Stimulated activated CD4-positive, alpha-beta T cell treated with anti-CD3 and anti-CD28 coated beads, Interleukin-12 subunit alpha, Interleukin-12 subunit beta, amount 100 ng/mL, for 48 hours (primary cell): ENCODE results near the gene AKT3.
"Not testable (repeated sequence)": the region's sequence is repeated elsewhere in the genome, so short reads cannot be mapped to it uniquely, and the experiment has no call there.

Experiments
- DNase-seq, 3 donors: peaks; one replicate each; pipeline ENCODE4 v3.0.0-alpha.2; 2020; ENCODE audit warnings: low read depth in 2 of 3, low spot score in 1 of 3

The AKT3 gene

DNA sequence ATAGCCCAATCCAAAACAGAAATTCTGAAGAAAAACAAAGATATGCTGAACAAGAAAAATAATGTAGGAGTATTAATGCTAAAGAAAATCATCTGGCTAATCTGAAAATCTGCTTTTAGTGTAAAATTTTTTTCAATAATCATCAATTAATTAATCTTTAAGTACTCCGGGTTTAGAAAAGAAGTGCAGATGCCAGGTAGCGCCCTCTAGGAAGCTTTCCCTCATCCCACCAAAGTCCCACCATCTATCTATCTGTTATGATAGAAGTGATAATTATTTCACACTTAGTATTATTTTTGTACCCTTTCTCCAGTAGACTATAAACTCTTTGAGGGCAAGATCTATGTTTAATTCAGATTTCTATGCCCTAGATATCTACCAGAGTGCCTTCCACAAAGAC is 240.3 kb downstream of the AKT3 start:
- no peak for DNase-seq

DNA sequence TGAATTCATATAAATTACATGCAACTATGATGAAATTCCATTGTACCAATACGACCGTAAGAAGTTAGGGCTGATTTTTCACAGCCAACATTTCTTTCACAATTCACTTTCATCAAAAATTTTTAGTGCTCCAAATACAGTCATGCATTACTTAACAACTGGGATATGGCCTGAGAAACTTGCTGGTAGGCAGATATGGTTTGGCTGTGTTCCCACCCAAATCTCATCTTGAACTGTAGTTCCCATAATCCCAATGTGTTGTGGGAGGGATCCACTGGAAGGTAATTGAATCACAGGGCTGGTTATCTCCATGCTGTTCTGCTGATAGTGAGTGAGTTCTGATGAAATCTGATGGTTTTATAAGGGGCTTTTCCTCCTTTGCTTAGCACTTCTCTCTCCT is 244.4 kb downstream of the AKT3 start:
- no peak for DNase-seq

DNA sequence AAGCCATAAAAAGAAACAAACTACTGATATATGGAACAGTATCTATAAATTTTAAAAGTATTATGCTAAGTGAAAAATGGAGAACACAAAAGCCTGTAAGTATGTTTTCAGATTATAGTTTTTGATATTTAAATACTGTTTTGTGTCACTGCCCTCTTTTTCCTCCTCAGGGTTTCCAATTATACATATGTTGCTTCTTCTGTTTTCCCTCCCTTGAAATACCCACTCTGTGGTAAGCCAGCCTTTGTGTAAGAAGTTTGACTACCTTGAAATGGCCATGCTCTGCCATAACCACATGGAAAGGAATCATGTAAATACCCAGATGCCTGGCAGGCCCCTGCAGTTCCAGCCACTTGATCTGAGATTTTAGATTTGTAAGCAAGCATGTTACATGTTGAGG is 248.3 kb downstream of the AKT3 start:
- no peak for DNase-seq

DNA sequence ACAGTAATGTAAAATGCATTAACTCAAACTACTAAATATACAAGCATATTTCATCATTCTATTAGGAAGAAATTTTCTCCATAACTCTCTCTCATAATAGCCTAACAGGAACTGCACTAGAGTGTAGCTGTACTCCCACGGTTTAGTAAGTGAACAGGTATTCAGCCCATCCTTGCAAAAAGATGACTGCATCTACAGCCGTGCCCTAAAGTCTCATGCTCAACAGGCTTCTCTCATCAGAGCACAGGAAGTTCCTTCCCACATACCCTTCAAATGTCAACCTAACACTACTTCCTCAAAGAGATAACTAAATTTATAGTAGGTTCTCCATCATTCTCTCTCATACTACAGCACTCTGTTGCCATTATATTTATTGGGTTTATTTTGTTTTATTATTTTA is 251.6 kb downstream of the AKT3 start:
- DNase-seq, result no peak

DNA sequence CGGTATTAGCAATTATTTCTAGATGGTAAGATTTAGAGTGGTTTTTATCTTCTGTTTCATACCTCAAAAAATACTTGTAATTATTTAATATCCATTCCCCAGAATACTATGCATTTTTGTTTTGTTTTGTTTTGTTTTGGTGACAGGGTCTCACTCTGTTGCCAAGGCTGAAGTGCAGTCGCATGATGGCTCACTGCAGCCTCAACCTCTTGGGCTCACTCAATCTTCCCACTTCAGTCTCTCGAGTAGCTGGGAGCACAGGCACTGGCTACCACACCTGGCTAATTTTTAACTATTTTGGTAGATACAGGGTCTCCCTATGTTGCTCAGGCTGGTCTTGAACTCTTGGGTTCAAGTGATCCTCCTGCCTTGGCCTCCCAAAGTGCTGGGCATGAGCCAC is 252.7 kb downstream of the AKT3 start:
- no peak for DNase-seq

DNA sequence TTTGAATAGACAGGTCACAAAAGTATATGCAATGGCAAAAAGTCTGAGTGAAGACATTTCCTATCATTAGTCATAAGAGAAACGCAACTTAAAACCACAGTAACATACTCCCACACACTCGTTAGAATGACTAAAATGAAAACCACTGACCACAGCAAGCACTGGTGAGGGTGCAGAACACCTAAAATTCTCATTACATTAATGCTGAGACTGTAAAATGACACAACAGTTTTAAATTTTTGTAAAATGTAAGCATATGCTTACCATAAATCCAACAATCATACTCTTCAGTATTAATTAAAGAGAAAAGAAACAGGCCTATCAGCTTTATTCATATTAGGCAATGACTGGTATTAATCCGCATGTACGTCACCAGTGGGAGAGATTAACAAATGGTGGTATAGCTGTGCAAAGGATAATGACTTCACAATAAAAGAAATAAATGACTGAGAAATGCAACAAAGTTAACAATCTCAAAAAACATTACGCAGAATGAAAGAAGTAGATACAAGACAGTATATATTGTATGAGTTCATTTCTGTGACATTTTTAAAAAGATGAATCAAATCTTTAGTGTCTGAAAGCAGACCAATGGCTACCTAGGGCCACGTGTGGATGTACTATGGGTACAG is 253.5 kb downstream of the AKT3 start:
- peak in 1 of 3 donors; percentile 52 for DNase-seq

DNA sequence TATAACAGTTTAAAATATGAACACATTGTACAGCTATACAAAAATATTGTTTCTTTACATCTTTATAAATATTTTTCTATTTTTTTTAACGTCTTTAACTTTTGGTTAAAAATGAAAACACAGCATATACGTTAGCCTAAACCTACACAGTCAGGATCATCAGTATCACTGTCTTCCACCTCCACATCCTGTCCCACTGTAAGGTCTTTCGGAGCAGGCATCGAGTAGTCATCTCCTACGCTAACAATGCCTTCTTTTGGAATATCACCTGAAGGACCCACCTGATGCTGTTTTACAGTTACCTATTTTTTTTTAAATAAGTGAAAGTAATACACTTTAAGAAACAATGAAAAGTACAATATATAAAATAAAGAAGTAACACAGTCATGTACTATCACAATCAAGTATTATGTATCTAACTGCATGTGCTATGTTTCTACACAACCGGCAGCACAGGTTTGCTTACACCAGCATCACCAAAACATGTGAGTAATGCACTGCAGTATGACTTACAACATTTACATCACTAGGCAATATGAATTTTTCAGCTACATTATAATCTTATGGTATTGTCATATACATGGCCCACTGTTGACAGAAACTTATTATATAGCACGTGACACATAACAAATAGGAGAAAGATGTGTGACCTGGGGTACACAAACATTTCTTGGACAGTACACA is 254.4 kb downstream of the AKT3 start:
- DNase-seq, result no peak

DNA sequence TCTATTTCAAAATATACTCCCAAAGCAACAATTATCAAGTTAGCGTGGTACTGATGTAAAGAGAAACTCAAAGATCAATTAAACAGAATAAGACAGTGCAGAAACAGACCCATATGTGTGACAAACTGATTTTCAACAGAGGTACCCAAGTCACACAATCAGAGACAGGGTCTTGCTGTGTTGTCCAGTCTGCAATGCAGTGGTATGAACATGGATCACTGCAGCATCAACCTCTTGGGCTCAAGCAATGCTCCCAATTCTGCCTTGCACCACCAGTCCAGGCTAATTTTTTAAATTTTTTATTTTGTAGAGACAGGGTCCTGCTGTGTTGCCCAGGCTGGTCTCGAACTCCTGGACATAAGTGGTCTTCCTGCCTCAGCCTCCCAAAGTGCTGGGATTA is 255.6 kb downstream of the AKT3 start:
- DNase-seq, result no peak

DNA sequence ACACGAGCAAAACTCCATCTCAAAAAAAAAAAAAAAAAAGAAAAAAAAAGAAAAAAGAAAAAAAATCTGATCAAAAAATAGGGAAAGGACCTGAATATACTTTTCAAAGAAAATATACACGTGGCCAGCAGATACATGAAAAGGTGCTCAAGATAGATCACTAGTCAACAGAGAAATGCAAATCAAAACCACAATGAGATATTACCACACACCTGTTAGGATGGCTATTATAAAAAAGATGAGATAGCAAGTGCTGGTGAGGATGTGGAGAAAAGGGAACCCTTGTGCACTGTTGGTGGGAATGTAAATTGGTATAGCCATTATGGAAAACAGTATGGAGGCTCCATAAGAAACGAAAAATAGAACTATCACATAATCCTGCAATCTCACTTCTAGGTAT is 260.8 kb downstream of the AKT3 start:
- not testable (repeated sequence) for DNase-seq

DNA sequence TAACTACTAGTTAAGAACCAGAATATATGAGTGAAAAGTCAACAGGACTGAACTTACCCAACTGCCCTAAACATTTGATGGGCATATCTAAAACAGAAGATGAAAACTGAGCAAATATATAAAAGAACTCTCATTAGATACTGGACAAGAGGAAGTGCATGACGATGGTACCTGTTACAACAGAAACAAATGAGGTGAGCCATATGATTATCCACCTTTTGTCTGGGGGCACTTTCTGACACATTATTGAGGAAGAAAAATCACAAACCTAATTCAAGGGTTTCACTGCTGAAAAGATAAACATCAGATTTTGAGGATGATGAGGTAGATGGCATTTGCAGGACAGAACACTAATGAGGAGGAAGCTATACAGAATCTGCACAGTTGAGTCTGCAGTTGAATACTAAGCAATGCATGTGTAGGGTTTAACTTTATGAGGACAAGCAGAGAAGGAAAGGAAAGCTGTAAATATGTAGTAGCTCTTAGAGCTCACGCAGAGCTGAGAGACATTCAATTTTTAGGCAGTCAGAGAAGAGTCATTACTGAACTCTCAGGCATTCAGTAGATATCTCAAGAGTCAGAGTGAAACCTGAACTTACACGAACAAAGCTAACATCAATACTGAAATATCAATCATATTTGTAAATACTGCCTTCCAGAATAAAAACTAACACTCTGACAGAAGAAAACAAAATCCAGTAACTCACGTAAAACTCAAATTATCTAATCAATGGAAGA is 262.1 kb downstream of the AKT3 start:
- no peak for DNase-seq

DNA sequence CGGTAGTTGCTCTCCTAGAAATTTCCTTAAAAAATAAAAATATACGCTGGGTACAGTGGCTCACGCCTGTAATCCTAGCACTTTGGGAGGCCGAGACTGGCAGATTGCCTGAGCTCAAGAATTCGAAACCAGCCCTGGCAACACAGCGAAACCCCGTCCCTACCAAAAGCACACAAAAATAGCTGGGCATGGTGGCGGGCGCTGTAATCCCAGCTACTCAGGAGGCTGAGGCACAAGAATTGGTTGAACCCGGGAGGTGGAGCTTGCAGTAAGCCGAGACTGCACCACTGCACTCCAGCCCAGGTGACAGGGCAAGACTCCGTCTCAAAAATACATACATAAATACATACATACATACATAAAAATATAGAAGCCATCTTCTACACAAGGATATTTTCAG is 262.8 kb downstream of the AKT3 start:
- no peak for DNase-seq

DNA sequence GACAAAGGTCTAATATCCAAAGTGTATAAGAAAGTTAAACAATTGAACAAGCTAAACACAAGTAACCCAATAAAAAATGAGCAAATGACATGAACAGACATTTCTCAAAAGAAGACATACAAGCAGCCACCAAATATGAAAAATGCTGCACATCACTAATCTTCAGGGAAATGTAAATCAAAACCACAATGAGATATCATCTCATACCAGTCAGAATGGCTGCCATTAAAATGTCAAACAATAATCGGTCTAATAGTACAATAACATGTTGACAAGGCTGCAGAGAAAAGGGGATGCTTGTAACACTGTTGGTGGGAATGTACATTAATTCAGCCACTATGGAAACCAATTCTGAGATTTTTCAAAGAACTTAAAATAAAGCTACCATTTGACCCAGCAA is 264.1 kb downstream of the AKT3 start:
- DNase-seq, result no peak

DNA sequence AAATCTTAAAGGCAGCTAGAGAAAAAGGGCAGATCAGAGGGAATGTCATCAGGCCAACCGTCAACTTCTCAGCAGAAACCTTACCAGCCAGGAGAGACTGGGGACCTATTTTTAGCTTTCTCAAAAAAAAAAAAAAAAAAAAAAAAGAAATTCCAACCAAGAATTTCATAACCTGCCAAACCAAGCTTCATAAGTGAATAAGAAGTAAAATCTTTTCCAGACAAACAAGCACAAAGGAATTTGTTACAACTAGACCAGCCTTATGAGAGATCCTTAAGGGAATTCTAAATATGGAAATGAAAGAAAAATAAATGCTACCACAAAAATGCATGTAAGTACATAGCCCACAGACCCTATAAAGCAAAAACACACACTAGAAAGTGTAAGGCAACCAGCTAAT is 267.7 kb downstream of the AKT3 start:
- no peak for DNase-seq

DNA sequence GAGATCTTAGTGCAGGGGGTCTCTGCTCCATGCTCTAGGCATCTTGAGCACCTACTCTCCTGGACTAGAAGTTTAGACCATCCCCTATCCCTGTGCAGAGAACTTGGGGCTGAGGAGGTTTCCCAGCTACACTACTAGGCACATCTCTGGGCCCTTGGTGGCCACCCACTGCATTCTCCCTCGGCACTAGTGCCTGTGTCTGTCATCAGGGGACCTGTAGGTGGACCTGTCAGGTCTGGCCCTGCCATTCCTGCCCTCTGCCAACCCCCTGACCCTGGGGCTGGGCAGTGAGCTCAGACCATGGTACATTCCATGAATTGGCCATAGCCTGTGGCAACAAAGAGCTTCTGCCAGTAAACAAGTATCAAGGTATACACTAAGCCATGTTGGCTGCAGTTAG is 269.1 kb downstream of the AKT3 start:
- no peak for DNase-seq

DNA sequence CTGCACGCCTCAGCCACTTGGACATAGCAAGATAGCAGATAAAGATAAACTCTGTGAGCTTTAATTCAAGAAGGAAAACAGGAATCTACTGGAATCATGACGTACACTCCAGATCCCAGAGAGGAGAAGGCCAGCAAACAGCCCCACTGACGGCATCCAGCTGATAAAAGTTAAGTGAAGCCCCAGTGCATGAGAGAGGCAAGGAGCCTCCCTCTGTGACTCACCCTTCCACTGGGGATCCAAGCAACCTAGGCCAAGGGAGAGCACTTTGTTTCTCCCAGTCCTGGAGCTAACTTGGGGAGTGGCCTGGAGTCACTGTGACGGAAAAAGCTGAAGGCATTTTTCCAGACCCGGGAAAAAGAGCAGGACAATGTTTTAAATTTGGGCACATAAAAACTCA is 270.0 kb downstream of the AKT3 start:
- no peak for DNase-seq

DNA sequence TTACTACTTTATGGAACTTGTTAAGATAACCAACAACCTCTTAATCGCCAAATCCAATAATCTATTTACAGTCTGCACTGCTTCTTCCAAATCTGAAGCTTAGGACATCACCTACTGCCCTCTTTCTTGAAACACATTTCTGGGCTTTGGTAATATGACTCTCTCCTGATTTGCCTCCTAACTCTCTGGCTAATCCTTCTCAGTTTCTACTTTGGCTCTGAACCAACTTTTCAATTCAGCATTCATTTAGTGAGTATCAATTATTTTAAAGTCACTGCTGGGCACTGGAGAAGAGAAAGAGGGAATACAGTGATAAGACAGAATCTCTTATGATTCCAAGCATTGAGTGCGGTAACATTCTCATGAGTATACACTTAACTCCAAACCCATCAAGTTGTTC is 275.0 kb downstream of the AKT3 start:
- no peak for DNase-seq

DNA sequence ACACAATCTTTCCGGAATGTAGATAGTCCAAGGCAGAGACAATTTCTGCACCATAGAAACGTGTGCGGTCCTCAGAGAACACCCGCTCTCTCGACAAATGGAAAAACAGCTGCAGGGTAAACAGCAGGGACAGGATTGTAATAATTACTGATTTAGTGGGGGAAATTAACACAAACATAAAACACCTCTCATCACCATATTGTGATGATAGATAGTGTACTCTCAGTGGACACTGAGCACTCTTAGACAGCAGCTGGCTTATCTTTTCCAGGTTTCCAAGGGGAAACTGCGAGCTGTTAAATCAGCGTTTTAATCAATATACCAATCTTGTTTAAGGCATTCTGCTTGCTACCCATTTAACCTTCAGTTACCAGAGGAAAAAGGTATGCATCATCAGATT is 277.1 kb downstream of the AKT3 start:
- DNase-seq, result no peak

DNA sequence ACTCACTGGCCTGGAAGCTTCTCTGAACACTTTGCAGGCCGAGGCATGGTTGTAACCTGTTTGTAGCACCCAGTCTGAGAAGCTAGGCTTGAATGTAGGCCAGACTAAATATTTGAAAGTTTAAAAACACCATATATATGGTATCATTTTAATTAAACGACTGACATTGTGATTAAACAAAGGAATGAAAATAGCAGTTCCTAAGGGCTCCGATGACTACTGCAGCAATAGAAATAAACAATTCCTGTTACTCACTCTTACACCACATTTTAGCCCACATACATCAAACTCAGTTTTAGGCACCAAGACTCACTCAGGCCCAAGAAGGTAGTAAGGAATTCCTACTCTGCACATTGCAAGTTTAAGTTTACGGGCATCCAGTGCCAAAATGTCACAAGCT is 281.2 kb downstream of the AKT3 start:
- DNase-seq, result no peak

DNA sequence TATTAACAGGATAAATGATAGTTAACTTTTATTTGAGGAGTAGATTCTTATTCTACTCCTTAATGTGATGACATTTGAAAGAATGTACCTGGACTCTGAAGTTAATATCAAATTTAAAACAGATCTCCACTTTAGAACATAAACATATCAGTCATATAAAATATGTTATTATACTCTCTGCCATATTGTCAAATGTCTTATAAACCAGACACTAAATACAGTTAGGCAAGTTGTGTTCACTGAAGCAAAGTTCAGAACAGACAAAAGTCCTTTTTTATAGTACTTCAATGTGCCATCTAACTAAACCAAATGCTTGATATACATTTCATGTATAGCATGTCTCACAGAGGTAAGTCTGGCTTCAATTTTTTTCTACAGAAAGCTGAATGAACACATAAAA is 285.2 kb downstream of the AKT3 start:
- DNase-seq, result no peak

DNA sequence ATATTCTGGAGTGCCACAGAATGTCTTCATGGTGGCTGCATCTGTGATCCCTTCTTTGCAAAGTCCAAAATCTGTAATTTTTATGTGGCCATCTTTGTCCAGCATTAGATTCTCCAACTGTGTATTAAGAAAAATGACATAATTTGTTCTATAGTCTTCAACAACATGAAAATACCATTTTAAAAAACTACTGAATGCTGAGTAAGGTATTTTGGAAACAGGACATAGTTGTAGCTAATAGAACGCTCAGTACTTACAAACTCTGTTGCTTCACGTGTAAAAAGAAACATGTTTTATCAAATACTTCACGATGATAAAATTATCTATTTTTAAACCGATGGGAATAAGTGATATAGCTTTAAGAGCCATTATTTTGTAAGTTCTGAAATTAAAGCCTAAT is 286.3 kb downstream of the AKT3 start:
- no peak for DNase-seq

DNA sequence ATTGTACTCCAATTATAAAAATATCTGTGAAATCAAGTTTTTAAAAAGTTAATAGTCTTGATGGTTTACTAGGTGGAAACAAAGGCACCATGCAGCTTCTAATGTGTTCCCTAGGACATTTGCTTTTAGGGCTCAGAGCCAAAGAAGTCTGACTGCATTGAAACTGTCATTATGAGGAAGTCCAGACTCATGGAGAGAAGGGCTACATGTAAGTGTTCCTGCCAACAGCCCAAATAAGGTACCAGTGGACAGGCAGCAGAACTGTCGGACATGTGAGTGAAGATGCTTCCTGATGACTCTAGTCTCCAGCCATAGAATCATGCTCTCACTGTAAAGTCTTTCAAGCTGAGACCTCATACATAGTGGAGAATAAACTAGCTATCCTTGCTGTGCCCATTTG is 287.6 kb downstream of the AKT3 start:
- DNase-seq, result no peak

DNA sequence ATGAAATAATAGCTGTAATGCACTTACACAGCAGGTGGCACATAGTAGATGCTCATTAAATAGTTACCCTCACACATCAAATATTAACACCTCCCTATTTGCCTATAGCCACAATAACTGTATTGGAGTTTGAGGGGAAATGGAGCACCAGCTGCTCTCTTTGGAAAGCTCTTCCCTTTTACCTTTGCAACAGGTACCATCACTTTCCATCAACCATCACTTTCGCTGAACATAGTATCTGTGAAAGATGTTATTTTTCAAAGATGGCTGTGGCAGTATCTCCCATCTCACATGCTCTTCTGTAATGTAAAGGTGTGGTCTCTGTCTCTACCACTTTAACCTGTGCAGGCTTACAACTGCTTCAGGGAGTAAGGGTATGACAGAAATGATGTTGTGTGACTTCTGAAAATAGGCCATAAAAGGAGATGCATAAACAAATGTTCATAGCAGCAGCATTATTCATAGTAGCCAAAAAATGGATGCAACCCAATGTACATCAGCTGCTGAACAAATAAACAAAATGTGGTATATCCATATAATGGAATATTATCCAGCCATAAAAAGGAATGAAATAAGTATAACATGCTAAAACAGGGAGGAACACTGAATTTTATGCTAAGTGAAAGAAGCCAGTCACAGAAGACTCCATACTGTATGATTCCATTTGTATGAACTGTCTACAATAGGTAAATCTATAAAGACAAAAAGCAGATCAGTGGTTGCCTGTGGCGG is 288.3 kb downstream of the AKT3 start:
- no peak for DNase-seq
